SK-N-DZ (cell line): Measurements from ENCODE around the gene CCDC91.
A peak's percentile ranks its signal among the peaks of the same experiment; 100 is the strongest.
"Not testable (repeated sequence)": the region's sequence is repeated elsewhere in the genome, so short reads cannot be mapped to it uniquely, and the experiment has no call there.

Source experiments
- DNase-seq: peaks from one replicate; pipeline ENCODE4 v3.0.0-alpha.2; 2015; ENCODE audit warnings: low spot score

CCDC91 gene

DNA sequence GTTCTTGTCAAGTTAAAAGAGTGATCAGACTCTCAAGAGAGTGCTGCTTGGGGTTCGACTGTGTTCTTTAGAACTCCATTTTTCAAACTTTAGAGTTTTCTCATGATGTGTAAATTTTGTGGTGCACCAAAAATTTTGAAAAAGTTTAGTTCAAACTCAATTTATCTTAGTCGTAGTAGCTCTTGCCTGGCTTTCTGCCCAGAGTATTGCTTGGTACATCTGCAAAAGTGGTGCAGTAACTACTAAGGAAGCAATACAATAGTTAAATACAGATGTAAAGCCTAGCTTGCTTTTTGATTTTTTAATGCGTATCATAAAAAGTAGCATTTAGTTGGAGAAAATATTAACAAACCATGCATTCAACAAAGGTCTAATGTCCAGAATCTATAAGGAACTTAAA is 9.5 kb upstream of the CCDC91 start:
- DNase-seq: no peak

DNA sequence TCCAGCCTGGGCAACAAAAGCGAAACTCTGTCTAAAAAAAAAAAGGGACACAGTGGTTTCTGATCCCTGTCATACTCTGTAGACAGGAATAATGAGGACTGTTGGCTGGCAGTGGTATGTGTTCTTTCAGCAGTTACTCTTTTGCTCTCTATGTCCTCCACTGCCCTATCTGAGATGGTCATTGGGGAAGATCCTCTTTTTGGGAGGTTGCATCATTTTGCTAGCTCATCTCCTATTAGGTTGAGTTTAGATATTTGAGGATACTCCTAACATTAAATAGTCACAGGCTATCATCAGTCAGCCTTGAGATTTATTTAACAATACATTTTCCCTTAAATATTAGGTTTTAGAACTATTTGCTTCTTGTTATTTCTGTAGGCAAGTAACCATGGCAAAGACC is 5.9 kb upstream of the CCDC91 start:
- DNase-seq: no peak

DNA sequence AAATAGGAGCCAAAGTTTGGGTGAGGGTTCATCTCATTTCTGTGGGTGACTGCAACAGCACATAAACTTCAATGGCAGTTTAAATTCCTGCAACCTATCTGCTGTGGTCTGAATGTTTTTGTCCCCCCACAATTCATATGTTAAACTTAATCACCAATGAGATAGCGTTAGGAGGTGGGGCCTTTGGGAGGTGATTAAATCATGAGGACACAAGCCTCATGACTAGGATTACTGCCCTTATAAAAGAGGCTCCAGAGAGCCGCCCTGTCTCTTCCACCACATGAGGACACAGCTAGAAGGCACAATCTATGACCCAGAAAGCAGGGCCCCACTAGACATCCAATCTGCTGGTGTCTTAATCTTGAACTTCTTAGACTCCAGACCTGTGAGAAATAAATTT is 3.8 kb upstream of the CCDC91 start:
- no peak for DNase-seq

DNA sequence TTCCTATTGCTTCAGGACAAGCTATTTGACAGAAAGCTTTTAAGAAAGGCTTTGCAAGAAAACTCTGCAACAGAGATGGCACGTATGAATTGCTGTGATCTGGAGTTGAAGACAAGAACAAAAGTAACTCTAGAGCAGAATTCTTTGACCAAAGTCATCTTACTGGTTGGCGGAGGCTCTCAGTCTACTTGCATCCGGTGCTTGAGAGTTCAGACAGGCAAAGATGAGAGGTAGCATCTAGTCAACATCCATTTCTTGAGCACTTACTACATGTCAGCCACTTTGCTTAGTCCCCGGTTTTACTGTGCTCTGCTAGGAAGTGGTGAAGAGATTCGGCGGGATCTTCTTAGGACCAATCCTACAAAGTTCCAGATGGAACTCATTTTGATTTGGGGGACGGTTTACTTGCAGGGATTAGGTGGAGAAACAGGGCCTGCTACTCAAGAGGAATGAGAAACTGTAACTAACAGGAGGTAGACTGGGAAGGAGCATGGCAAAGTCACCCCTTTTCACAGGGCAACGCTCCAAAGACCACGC is 404 bp upstream of the CCDC91 start:
- DNase-seq: no peak

DNA sequence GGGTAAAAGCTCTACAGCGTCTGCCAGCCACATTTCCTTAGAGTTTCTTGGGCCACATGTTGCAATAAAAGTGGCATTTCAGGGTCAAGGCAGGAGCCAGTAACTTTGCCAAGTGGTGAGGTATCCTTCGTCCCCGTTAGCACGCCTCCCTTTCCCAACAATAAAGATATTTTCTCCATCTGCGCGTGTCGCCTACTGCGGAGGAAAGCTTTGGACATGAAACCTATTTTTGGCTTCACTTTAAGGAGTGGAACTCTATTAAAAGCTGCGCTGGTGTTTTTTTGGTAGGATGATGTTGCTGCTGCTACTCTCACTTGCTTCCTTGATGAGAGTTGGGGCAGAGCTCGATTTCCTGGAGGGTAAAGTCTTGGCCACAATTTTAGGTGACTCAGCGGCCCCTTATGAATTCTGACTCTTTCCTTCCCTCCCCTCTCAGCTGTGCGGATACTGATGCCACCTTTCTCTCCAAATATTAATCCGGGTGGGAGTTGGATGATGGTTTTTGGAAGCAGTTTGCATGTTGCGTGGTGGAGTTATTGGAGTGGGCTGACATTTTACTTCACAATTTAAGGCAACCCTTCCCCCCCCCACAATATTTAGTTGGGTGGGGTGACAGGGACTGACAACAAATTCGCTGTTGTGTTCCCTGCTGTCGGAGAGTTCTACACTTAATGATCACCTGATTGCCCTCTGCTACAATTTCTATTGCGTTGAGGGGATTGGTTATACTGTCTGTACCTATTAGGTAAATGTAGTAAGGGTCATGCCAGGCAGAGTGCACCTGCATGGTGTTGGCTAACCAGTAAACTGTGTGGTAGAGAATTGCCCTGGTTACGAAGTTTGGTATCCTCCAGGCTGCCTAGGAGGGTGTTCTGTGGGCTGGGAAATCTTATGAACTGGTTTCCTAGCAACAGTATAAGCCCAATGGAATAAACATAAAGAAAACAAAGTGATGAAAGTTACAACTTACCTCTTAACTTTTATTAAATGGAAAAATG is 1.1 kb downstream of the CCDC91 start:
- no peak for DNase-seq

DNA sequence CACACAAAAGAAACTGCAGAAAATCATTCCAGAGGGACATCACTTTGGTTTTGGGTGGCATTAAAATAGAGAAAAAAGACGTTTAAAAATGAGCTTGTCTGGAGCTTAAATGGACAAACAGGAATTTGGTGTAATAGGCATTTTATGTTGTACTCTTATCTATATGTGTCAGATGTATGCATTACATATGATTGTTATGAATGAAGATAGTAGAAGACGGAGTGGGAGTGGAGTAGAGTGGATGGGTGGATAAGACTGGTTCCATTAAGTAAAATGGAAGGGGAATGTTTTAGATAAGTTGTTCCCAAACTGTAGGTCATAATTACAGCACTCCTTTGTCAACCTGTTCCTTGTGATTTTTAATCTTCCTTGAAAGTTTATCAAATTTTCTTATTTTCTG is 1.9 kb downstream of the CCDC91 start:
- DNase-seq: no peak

DNA sequence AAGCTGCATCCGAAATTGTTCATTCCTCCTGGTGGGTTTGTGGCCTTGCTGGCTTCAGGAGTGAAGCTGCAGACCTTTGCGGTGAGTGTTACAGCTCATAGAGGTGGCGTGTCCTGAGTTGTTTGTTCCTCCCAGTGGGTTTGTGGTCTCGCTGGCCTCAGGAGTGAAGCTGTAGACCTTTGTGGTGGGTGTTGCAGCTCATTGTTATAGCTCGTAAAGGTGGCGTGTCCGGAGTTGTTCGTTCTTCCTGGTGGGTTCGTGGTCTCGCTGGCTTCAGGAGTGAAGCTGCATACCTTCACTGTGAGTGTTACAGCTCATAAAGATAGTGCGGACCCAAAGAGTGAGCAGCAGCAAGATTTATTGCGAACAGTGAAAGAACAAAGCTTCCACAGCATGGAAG is 4.4 kb downstream of the CCDC91 start:
- not testable (repeated sequence) for DNase-seq

DNA sequence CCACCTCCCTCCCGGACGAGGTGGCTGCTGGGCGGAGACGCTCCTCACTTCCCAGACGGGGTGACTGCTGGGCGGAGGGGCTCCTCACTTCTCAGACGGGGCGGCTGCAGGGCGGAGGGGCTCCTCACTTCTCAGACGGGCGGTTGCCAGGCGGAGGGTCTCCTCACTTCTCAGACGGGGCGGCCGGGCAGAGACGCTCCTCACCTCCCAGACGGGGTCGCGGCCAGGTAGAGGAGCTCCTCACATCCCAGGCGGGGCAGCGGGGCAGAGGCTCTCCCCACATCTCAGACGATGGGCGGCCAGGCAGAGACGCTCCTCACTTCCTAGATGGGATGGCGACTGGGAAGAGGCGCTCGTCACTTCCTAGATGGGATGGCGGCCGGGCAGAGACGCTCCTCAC is 10.9 kb downstream of the CCDC91 start:
- not testable (repeated sequence) for DNase-seq

DNA sequence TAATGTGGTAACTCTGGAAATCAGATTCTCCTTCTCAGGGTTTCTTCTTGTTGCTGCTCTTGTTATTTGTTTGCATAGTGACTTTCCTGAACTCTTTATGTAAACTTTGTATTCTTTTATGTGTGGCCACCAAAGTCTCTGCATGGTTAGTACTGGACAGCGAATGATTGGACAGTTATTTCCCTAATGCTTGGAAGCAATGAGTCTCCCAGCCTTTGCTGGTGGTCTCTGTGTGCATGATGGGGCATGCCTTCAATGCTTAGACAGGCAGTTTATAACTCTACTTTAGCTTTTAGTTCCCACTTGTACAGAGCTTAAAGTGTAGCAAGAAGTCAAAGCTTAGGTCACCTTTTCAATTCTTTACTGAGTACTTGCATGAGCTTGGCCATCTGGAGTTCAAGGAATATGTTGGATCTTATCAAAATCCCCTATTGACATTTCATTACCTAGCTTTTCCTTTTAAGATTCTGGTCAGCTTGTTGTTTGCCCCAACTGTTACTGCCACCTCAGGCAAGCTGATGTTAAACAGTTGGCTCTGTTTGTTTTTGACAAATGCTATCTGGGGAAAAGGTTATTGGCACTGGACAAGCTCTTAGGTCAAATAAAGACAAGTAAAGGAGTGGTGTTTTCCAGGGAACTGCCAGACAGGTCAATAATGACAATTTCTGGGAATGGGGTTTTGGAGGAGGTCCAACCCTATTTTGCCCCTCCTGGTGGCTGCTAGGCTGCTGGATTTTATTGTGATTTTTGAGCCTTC is 12.3 kb downstream of the CCDC91 start:
- peak; percentile 23 for DNase-seq

DNA sequence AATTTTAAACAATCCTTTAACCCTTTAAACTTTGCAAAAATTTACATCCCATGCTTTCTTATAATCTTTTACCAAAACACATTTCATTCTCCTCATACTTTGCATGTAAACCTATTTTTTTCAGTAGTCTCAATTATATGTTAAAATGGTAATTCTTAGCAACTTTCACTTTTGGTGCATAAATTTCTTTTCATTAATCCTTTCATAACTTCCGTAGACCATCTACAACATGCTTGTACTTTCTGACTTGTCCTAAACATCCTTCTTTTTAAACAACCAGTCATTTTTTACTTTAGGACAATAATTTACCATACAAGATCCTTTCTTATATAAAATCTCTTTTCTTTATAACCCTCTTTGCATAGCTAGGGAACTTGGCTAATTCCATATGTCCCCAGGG is 19.5 kb downstream of the CCDC91 start:
- peak; percentile 21 for DNase-seq

DNA sequence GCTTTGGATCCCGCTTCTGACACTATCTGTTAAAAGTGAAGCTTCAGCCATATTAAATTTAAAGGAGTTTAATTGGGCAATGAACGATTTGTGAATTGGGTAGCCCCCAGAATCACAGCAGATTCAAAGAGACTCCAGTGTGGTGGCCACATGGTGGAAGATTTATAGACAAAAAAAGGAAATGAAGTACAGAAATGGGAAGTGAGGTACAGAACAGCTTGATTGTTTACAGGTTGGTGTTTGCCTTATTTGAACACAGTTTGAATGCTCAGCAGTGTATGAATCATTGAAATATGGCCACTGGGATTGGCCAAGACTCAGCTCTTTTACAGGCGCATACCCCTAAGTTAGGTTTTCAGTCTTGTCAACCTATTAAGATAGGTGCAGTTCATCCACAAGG is 21.9 kb downstream of the CCDC91 start:
- no peak for DNase-seq

DNA sequence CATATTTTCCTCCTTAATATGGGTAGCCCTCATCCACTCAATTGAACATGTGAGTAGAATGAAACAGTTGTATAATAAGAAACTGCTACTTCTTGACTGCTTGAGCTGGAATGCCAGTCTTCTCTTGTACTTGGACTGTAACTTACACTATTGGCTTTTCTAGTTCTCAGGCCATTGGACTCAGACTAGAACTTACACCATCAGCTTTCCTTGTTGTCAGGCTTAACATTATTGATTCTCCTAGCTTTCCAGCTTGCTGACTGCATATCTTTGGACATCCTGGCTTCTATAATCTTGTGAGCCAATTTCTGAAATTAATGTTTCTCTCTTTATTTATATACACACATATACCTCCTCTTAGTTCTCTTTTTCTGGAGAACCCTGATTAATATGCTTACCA is 24.8 kb downstream of the CCDC91 start:
- no peak for DNase-seq

DNA sequence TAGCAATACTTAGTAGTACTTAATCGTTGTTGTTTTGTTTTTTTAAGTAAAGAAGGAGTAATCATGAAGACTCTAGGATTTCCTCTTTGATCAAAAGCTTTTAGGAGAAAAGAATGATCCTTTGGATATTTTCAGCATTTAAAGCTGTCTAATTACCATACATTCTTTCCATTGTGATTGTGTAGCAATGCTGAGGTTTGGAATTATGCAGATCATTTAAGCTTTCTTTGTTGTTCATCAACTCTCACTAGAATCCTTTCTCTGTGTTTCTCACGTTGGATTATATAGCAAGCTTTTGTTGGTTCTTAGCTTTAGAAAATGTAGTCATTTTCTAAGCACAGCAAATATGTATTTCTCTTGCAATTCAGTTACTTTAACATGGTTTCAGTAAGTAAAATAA is 25.8 kb downstream of the CCDC91 start:
- no peak for DNase-seq

DNA sequence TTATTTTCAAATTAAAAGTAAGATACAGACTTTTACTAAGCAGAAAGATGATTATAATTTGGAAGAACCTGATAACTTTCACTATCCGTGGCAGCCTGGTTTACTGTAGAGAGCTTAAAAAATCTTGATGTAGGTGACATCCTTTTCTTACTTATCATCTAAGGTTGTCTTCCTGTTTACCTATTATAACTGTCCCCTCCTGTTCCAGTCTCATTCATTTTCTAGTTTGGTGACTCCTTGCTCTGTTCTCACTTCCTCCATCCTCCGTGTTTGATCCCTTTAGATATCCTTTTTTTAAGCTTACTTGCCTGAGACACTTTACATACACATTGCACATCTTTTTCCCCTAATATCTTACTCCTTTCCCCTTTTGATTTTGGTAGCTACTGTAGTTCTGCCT is 27.5 kb downstream of the CCDC91 start:
- DNase-seq: no peak

DNA sequence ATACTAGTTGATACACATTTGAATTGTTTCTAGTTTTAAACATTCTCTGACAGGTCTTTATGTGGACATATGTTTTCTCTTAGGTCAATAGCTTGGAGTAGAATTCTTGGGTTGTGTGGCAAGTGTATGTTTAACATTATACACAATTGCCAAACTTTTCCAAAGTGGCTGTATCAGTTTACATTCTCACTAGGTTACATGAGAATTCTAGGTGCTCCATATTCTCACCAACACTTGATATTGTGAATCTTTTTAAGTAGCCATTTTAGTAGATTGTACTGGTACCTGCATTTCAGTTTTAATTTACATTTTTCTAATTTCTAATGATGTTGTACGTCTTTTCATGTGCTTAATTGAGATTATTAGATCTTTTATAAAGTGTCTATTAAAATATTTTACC is 28.6 kb downstream of the CCDC91 start:
- no peak for DNase-seq

DNA sequence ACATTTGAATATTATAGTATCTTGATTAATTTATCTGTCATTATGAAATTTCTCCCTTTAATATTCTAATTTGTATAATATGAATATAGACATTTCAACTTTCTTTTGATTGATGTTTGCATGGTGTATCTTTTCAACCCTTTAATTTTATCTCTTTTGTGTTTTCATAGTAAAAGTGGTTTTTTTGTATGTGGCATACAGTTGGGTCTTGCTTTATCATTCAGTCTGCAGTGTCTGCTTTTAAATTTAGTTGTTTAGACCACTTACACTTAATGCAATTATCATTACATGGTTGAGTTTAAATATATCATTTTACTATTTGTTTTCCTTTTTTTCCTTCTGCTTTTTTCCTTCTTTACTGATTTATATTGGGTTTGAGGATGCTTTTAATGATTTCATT is 29.6 kb downstream of the CCDC91 start:
- no peak for DNase-seq

DNA sequence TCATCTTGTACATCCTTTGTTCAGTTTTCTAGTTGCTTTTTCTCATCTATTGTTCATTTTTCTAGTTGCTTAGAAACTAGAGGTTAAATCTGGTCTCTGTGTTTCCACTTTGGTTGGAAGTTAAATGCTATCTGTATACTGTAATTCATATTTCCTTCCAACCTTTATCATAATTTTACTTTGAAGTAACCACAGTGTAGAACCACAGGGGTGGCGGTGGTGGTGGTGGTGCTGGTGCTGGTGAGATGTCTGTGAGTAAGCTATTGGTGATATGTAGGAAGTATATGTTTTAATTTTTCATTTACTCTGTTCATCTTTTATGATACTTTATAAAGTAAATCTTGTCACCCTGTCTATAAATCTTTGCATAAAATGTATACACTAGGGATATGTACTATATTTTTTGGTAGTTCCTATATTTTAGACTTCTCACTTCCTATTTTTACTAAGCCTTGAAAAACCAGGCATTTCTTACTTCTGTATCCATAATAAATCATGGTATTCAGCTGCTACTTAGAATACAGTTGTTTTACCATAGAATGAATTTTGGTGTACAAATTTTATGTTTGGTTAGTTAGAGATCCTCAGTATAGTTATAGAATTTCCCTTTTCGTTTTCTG is 31.9 kb downstream of the CCDC91 start:
- DNase-seq: no peak

DNA sequence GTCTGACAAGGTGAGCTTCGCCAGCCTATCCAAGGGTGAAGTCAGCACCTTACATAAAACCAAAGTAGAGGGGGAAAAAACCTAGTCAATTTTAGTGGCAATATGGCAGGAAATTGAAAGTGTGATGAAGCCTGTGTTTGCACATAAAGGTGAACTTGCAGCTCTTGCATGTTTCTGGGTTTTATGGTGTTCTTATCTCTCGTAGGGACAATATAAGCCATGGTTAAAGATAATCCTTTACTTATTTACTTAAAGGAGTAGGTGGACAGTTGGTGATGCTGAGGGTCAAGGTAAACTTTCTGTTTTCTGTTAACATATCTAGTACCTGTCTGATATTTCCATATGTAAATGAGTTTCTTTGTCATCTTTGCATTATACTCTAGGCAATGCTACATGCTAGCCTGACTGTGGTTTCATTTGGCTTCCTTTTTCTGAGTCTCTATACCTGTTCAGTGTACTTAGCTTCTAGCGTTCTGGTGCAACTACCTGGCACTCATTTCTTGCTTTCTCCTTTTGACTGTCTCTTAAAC is 32.8 kb downstream of the CCDC91 start:
- DNase-seq: no peak

DNA sequence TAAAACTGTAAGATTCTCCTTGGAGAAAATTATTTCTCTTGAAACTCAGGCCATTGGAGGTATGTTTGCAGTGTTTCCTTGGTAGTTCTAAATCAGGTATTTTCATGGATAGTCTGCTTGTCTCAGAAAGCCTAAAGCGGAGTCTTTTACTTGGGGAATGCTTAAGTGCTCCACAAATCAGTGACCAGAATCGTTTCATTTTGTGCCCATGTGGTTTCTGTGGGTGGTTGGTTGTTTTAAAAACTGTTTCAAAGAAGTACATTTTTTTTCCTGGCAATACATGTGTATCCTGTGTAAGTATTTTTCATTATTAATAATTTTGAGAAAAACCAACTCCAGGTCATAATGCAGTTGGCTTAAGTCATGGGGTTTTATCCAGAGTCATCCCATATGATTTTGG is 33.6 kb downstream of the CCDC91 start:
- DNase-seq: no peak

DNA sequence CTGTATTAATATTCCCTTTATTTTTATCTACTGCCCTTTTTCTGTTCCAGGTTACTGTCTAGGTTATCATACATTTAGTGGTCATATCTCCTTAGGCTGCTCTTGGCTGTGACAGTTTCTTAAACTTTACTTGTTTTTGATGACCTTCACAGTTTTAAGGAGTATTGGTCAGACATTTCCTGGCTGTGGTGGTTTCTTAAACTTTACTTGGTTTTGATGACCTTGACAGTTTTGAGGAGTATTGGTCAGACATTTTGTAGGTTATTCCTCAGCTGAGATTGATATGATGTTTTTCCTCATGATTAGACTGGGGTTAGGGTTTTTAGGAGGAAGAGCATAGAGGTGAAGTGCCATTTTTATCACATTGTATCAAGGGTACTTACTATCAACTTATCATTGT is 36.4 kb downstream of the CCDC91 start:
- DNase-seq: no peak

DNA sequence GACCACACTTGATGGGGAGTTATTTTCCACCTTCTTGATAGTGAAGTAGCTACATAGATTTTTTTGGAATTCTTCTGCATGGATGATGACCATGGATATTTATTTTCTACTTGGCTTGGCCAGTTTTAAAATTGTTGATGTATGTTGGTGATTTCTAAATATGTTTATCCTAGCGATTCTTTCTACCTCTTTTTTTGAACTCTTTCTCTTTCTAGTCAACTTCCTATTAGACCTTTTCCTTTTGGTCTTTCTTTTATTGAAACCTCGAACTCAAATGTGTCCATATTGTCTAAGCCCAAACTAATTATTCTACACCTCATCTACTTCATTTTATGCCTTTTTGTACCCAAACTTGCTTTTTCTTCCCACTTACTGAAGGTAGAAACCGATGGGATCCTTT is 37.0 kb downstream of the CCDC91 start:
- no peak for DNase-seq

DNA sequence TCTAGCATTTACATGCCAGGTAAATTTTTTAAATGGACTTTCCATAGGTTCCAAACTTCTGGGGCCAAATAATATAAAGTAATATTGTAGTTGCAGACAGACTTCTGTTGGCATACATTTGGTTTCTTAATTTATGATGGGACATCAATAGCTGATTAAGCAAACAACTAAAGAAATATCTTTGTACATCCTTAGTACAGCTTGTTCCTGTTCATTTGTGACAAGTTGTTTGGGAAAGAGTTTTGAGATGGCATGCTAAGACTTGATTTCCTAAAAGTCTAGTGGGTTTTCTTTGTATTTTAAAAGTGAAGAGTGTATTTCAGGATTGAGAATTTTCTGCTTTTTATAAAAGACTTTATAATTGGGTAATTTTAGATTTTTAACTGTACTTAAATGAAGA is 41.0 kb downstream of the CCDC91 start:
- no peak for DNase-seq
